Esophagus squamous epithelium (tissue), 4 donors: Measurements from ENCODE around the gene CCDC15.

Source experiments
- CTCF ChIP-seq, 6 experiments: fragments of 450-650 bp in 4 of 6; fragments of 200-600 bp in 2 of 6; sonication (generic) in 2 of 6; IDR thresholded peaks; one replicate each; pipeline ENCODE4 v1.5.1; 2016 to 2019; ENCODE audit warnings: antibody characterized with exemption in 6 of 6, mild to moderate bottlenecking in 4 of 6, moderate library complexity in 4 of 6
- POLR2A ChIP-seq, 4 donors: fragments of 450-650 bp; IDR thresholded peaks; one replicate each; pipeline ENCODE4 v1.6.1; 2017; ENCODE audit warnings: antibody characterized with exemption in 4 of 4, mild to moderate bottlenecking in 4 of 4, moderate library complexity in 3 of 4

DNA sequence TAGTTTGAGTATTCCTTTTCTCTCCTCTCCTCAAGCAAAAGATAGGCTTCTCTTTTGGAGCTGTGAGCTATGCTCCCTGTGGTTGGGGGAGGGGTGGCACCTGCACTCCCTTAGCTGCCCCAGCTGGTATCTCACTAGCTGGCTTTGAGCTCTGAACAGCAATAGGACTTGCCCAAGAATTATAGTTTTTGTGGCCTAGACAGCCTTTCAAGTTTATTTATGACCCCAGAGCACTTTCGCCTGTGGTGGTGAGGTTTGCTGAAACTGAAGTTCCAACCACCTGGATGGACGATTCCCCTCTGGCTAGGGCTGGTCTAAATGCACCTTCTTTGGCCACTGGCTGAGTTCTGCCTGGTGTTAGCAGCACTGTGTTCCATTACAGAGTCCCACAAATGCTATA is 72.0 kb downstream of the CCDC15 start:
- TF ChIP-seq CTCF (IDR thresholded peaks at IDR 0.05), result no peak
- no peak for TF ChIP-seq POLR2A (IDR thresholded peaks at IDR 0.05)
